IMR-90 (cell line): ENCODE data around the gene MARCHF3. TPM values are rescaled to one million over a fixed set of nuclear protein-coding genes. Genes with fewer than 3 reads are reported as not detected.
A peak's percentile ranks its signal among the peaks of the same experiment; 100 is the strongest.

Experiments
- ATAC-seq: fragments of 200-7000 bp; cut with Tn5 transposase; 2 replicates; pipeline ENCODE4 v1.9.1; 2020; ENCODE audit warnings: low read depth, mild to moderate bottlenecking, moderate library complexity
- BruUV-seq: library from RNA; stranded (reverse); fragments of 400-500 nt; replicated peaks from 2 replicates; lab custom pipeline; 2021; lab: Mats Ljungman, UMichigan
- CTCF ChIA-PET: fragments of 300-600 bp; formaldehyde crosslinking; extraction: SDS; loops from one replicate; lab custom pipeline; 2021; ENCODE audit warnings: antibody characterized with exemption; lab: Yijun Ruan, JAX
- POLR2A ChIA-PET: fragments of 300-600 bp; sonication (Branson Sonifier 250); formaldehyde crosslinking; loops from one replicate; lab custom pipeline; 2022; ENCODE audit warnings: antibody characterized with exemption; ENCODE audit not compliant: unreplicated experiment; lab: Charles Lee
- DNase-seq: peaks from one replicate; pipeline ENCODE4 v3.0.0; 2013
- H2AFZ ChIP-seq: replicated peaks from 2 replicates; pipeline ENCODE3; 2013; ENCODE audit warnings: low read length, mild to moderate bottlenecking; ENCODE audit not compliant: poor library complexity
- H2AK5ac ChIP-seq: 2 replicates; pipeline ENCODE4 v1.6.1; 2013; ENCODE audit warnings: low read depth, low read length, inconsistent platforms
- H2AK9ac ChIP-seq: replicated peaks from 2 replicates; pipeline ENCODE3; 2013; ENCODE audit warnings: mild to moderate bottlenecking, low read depth, low read length, moderate library complexity; ENCODE audit not compliant: poor library complexity
- H2BK120ac ChIP-seq: 2 replicates; pipeline ENCODE4 v1.6.1; 2013; ENCODE audit warnings: low read depth, low read length, inconsistent platforms
- H2BK15ac ChIP-seq: 3 replicates; pipeline ENCODE4 v1.6.1; 2013; ENCODE audit warnings: low read depth, low read length, inconsistent platforms
- H2BK20ac ChIP-seq: 2 replicates; pipeline ENCODE4 v1.6.1; 2013; ENCODE audit warnings: low read depth, mild to moderate bottlenecking, inconsistent platforms, low read length, moderate library complexity
- H2BK5ac ChIP-seq: 2 replicates; pipeline ENCODE4 v1.6.1; 2013; ENCODE audit warnings: mild to moderate bottlenecking, low read depth, low read length, inconsistent platforms; ENCODE audit not compliant: poor library complexity, severe bottlenecking
- H3K14ac ChIP-seq: replicated peaks from 2 replicates; pipeline ENCODE4 v1.6.1; 2013; ENCODE audit warnings: low read depth, low read length, inconsistent platforms
- H3K18ac ChIP-seq: 2 replicates; pipeline ENCODE4 v1.6.1; 2013; ENCODE audit warnings: low read depth, low read length, control low read depth
- H3K23ac ChIP-seq: 2 replicates; pipeline ENCODE4 v1.6.1; 2013; ENCODE audit warnings: low read depth, low read length, inconsistent platforms
- H3K27ac ChIP-seq: 2 replicates; pipeline ENCODE4 v1.5.1; 2013; ENCODE audit warnings: mild to moderate bottlenecking, control low read depth, low read length; ENCODE audit not compliant: insufficient read depth
- H3K27me3 ChIP-seq: 2 replicates; pipeline ENCODE4 v1.6.1; 2013; ENCODE audit warnings: low read length; ENCODE audit not compliant: control insufficient read depth, insufficient read depth
- H3K36me3 ChIP-seq: 2 replicates; pipeline ENCODE4 v1.6.1; 2013; ENCODE audit warnings: low read length, mixed read lengths; ENCODE audit not compliant: control insufficient read depth, insufficient read depth
- H3K4ac ChIP-seq: 2 replicates; pipeline ENCODE4 v1.6.1; 2013; ENCODE audit warnings: low read depth, low read length, inconsistent platforms
- H3K4me1 ChIP-seq: 2 replicates; pipeline ENCODE4 v1.6.1; 2013; ENCODE audit warnings: low read length, mixed read lengths; ENCODE audit not compliant: control insufficient read depth, insufficient read depth
- H3K4me2 ChIP-seq: 2 replicates; pipeline ENCODE4 v1.6.1; 2013; ENCODE audit warnings: low read depth, mild to moderate bottlenecking, control low read depth, low read length, moderate library complexity
- H3K4me3 ChIP-seq: 2 replicates; pipeline ENCODE4 v1.5.1; 2013; ENCODE audit warnings: low read depth, mild to moderate bottlenecking, control low read depth, low read length, moderate library complexity; ENCODE audit not compliant: insufficient read depth
- H3K56ac ChIP-seq: 2 replicates; pipeline ENCODE4 v1.6.1; 2013; ENCODE audit warnings: low read length, inconsistent platforms; ENCODE audit not compliant: insufficient read depth; ENCODE audit errors: extremely low read depth
- H3K79me1 ChIP-seq, 2 experiments: 2 replicates each; pipeline ENCODE4 v1.6.1; 2013; ENCODE audit warnings: low read length in 2 of 2, inconsistent platforms in 1 of 2, low read depth in 1 of 2
- H3K9ac ChIP-seq: 2 replicates; pipeline ENCODE4 v1.6.1; 2013; ENCODE audit warnings: low read depth, low read length, control low read depth
- H3K9me1 ChIP-seq: 2 replicates; pipeline ENCODE4 v1.6.1; 2013; ENCODE audit warnings: low read length, inconsistent platforms; ENCODE audit not compliant: insufficient read depth
- H3K9me3 ChIP-seq: 2 replicates; pipeline ENCODE4 v1.6.1; 2013; ENCODE audit warnings: low read length; ENCODE audit not compliant: control insufficient read depth, insufficient read depth
- H4K20me1 ChIP-seq: 2 replicates; pipeline ENCODE4 v1.6.1; 2013; ENCODE audit warnings: low read length, inconsistent platforms; ENCODE audit not compliant: insufficient read depth
- H4K5ac ChIP-seq: 2 replicates; pipeline ENCODE4 v1.6.1; 2013; ENCODE audit warnings: mild to moderate bottlenecking, low read depth, low read length, control low read depth
- H4K8ac ChIP-seq, 2 experiments: 2 replicates each; pipeline ENCODE4 v1.6.1; 2013; ENCODE audit warnings: low read depth in 2 of 2, low read length in 2 of 2, control low read depth in 1 of 2, inconsistent platforms in 1 of 2
- H4K91ac ChIP-seq: 2 replicates; pipeline ENCODE4 v1.6.1; 2013; ENCODE audit warnings: low read depth, low read length, inconsistent platforms; ENCODE audit not compliant: insufficient read depth
- BHLHE40 ChIP-seq: fragments of 150-350 bp; IDR thresholded peaks from 2 replicates; pipeline ENCODE4 v1.6.1; 2016; ENCODE audit warnings: mild to moderate bottlenecking, low read depth, low read length
- ELK1 ChIP-seq: fragments of 150-350 bp; IDR thresholded peaks from 2 replicates; pipeline ENCODE4 v1.6.1; 2016; ENCODE audit warnings: low read depth, mild to moderate bottlenecking, low read length, moderate library complexity, borderline replicate concordance
- FOS ChIP-seq: fragments of 150-350 bp; IDR thresholded peaks from 2 replicates; pipeline ENCODE4 v1.6.1; 2016; ENCODE audit warnings: low read depth, low read length
- MAFK ChIP-seq: IDR thresholded peaks from 2 replicates; pipeline ENCODE4 v1.6.1; 2012; ENCODE audit warnings: low read depth, low read length, improper control_type of control experiment
- WGBS, 2 experiments: methylation state at CpG; one replicate each; pipeline versions ENCODE4 v1.1.5 to v1.1.7; 2013; ENCODE audit warnings: missing lambda C conversion rate in 2 of 2; ENCODE audit not compliant: insufficient read length in 1 of 2; ENCODE audit errors: extremely low coverage in 2 of 2; 5-methylcytosine and 5-hydroxymethylcytosine counted together
- dilution Hi-C: fragments of 300-500 bp; cut with HindIII; formaldehyde crosslinking; loops from one replicate; pipeline ENCODE4 v1.14.3; 2018; ENCODE audit warnings: low sequenced_read_pairs; ENCODE audit not compliant: unreplicated experiment
- in situ Hi-C: fragments of 300-500 bp; cut with MboI; formaldehyde crosslinking; loops from 3 replicates; pipeline ENCODE4 v1.14.3; 2019; ENCODE audit warnings: low sequenced_read_pairs, inconsistent platforms, mixed read lengths
- intact Hi-C: fragments of 100-400 bp; cut with micrococcal nuclease; formaldehyde crosslinking; loops from 2 replicates; pipeline ENCODE4 v1.10.0; 2022
- polyA plus RNA-seq, 3 experiments: library from polyadenylated mRNA; depleted of rRNA; stranded (reverse); fragments of >200 nt; gene quantifications; 2 replicates each; pipeline ENCODE4 v1.2.3, GENCODE V29; 2012; ENCODE audit warnings: low replicate concordance in 1 of 3
- total RNA-seq: library from RNA; depleted of rRNA; stranded (reverse); fragments of >200 nt; gene quantifications from 2 replicates; pipeline ENCODE4 v1.2.3, GENCODE V29; 2012

Gene MARCHF3
- total and polyA plus RNA-seq, 2 of the 4 experiments (the other 2 are of a cell fraction): 11.2 to 18.8 TPM

GRCh38 chr5:126884269-126884819 lies 146.0 kb downstream of the MARCHF3 start:
- no TSS peak for BruUV-seq
- POLR2A ChIA-PET: no interaction called here
- H3K9ac ChIP-seq: no peak overlapping the region

More at GRCh38 chr5:126884269-126884819, 146.0 kb downstream of the MARCHF3 start:
- Histone ChIP-seq H2AK5ac (no peak overlapping the region; the same call in 1 of the 2 replicates), H3K4me1 (peaks cover 3% of the 10 kb centered on the region), H4K5ac (no peak overlapping the region), H3K4me2 (peak overlapping the region; percentile 33; the same call in 1 of the 2 replicates), H2BK15ac (peak overlapping the region; percentile 3; the same call in 2 of the 3 replicates), H2AFZ (no peak overlapping the region), H3K79me1 (peaks cover 0 to 3% of the 10 kb centered on the region in 2 experiments; a peak in 1 of 4 replicates), H2BK5ac (peak overlapping the region; percentile 35), H3K9me3 (no peaks in the 10 kb centered on the region), H4K20me1 (no peaks in the 10 kb centered on the region), H3K14ac (no peak overlapping the region; the same call in 1 of the 2 replicates), H3K4me3 (no peak overlapping the region), H3K27ac (no peak overlapping the region), H3K36me3 (no peaks in the 10 kb centered on the region), H2BK20ac (peak overlapping the region; percentile 2; the same call in 1 of the 2 replicates), H4K91ac (no peak overlapping the region), H3K4ac (peak overlapping the region; percentile 14; the same call in 1 of the 2 replicates), H3K27me3 (no peaks in the 10 kb centered on the region), H3K23ac (no peak overlapping the region), H2BK120ac (no peak overlapping the region), H3K18ac (no peak overlapping the region), H2AK9ac (no peak overlapping the region), H3K9me1 (peaks cover 3% of the 10 kb centered on the region; the same call in 1 of the 2 replicates), H4K8ac (no peak overlapping the region; a peak in 1 of 4 replicates), H3K56ac (no peak overlapping the region)
- in situ Hi-C loops: no loop called here
- dilution Hi-C loops: no loop called here
- WGBS, 2 experiments: 0% methylated on average over 2 of the region's 5 CpGs; no CpG with 5 or more reads in 1 of the 2 experiments
- ATAC-seq (peak; percentile 90), DNase-seq (peak; percentile 96)
- CTCF ChIA-PET: no interaction called here
- intact Hi-C loops: no loop called here
- TF ChIP-seq BHLHE40 (peak; percentile 64), FOS (peak; percentile 74), ELK1 (no peak), MAFK (no peak)
